B cell (primary cell): Measurements from ENCODE around the gene GTF3C4.

Experiments used
- EZH2 ChIP-seq: IDR thresholded peaks from 2 replicates; pipeline ENCODE4 v1.6.1; 2012; ENCODE audit warnings: borderline replicate concordance, low read depth, mild to moderate bottlenecking, moderate library complexity, low read length; ENCODE audit not compliant: insufficient read depth, poor library complexity, severe bottlenecking
- TF ChIP-seq, protein P1 (sequence below): fragments of 200-600 bp; IDR thresholded peaks from one replicate; pipeline ENCODE4 v1.8.0; 2022; ENCODE audit warnings: antibody characterized with exemption, mild to moderate bottlenecking

DNA sequence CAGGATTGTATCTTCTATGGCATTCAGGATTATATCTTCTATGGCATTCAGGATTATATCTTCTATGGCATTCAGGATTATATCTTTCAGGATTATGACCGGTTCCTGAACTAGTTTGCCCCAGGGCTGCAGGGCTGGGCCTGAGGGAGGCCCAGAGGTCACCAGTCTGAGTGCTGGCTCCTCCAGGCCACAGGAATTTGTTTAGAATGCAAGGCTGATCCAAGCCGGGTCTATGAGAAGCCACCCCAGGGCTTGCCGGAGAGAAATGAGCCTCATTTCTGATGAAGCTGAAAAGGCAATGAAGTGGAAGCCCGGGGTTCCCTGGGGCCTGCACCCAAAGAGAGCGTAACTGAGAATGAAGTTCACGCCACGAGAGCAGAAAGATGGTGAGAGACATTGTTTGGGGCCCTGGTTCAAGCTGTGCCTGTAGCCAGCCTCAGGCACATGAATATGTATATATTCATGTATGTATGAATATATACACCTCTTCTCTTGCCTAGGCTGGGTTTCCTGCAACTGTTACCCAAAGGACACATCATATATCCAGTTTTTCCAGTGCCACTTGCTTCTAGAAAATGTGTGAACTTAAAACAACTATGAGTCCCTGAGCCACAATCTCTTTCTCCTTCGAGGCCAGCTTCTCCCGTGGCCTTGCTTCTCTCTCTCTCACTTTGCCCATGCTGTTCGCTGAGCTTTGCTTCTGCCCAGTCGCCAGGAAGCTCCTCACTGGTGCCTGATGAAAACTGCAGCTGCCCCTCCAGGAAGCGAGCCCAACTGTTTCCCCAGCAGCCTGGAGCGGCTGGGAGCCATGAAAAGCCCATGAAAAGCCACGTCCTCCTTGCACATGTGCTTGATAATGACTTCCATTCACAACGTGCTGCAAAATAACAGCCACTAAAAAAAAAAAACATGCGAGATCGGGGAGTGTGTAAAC is 62.3 kb downstream of the GTF3C4 start:
- TF ChIP-seq, protein P1, sequence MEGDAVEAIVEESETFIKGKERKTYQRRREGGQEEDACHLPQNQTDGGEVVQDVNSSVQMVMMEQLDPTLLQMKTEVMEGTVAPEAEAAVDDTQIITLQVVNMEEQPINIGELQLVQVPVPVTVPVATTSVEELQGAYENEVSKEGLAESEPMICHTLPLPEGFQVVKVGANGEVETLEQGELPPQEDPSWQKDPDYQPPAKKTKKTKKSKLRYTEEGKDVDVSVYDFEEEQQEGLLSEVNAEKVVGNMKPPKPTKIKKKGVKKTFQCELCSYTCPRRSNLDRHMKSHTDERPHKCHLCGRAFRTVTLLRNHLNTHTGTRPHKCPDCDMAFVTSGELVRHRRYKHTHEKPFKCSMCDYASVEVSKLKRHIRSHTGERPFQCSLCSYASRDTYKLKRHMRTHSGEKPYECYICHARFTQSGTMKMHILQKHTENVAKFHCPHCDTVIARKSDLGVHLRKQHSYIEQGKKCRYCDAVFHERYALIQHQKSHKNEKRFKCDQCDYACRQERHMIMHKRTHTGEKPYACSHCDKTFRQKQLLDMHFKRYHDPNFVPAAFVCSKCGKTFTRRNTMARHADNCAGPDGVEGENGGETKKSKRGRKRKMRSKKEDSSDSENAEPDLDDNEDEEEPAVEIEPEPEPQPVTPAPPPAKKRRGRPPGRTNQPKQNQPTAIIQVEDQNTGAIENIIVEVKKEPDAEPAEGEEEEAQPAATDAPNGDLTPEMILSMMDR, result no peak
- TF ChIP-seq EZH2, result no peak
